Right lobe of liver (tissue), 6 donors: Measurements from ENCODE around the gene CRB3. TPM values are rescaled to one million over a fixed set of nuclear protein-coding genes. Genes with fewer than 3 reads are reported as not detected.

Source experiments
- ATAC-seq, 4 donors: fragments of 200-7000 bp; cut with Tn5 transposase; one replicate each; pipeline ENCODE4 v1.9.1; 2020; ENCODE audit warnings: mild to moderate bottlenecking in 4 of 4, moderate library complexity in 4 of 4
- DNase-seq, 3 donors: peaks; one replicate each; pipeline ENCODE4 v3.0.0-alpha.2; 2020
- H3K27ac ChIP-seq, 3 donors: fragments of 200-600 bp; one replicate each; pipeline ENCODE4 v1.8.0; 2022
- H3K27me3 ChIP-seq, 2 donors: fragments of 200-600 bp; one replicate each; pipeline ENCODE4 v1.8.0; 2022
- H3K36me3 ChIP-seq, 4 donors: fragments of 200-600 bp; sonication (generic) in 1 of 4; one replicate each; pipeline versions ENCODE4 v1.5.1 to v1.8.0; 2017 to 2022; ENCODE audit warnings: control low read depth in 1 of 4
- H3K4me1 ChIP-seq, 4 donors: fragments of 200-600 bp; sonication (generic) in 1 of 4; one replicate each; pipeline versions ENCODE4 v1.5.1 to v1.8.0; 2017 to 2022; ENCODE audit warnings: control low read depth in 1 of 4
- H3K4me3 ChIP-seq, 3 donors: fragments of 200-600 bp; one replicate each; pipeline ENCODE4 v1.8.0; 2022
- H3K9me3 ChIP-seq, 4 donors: fragments of 200-600 bp; sonication (generic) in 1 of 4; one replicate each; pipeline versions ENCODE4 v1.5.1 to v1.8.0; 2017 to 2022; ENCODE audit warnings: control low read depth in 1 of 4
- CTCF ChIP-seq, 4 donors: fragments of 200-600 bp in 3 of 4; fragments of 450-650 bp in 1 of 4; IDR thresholded peaks; one replicate each; pipeline versions ENCODE4 v1.5.1 to v1.8.0; 2016 to 2022; ENCODE audit warnings: antibody characterized with exemption in 4 of 4, mild to moderate bottlenecking in 2 of 4
- POLR2A ChIP-seq: fragments of 450-650 bp; IDR thresholded peaks from one replicate; pipeline ENCODE4 v1.6.1; 2017; ENCODE audit warnings: antibody characterized with exemption, mild to moderate bottlenecking
- WGBS: methylation state at CpG from one replicate; pipeline ENCODE4 v1.1.6; 2018; ENCODE audit warnings: low coverage, low lambda C conversion rate; ENCODE audit not compliant: insufficient coverage; ENCODE audit errors: missing lambda C conversion rate; 5-methylcytosine and 5-hydroxymethylcytosine counted together
- intact Hi-C, 2 donors: fragments of 100-400 bp; cut with DNase I; formaldehyde crosslinking; loops; one replicate each; pipeline versions ENCODE4 v1.11.2 to v1.14.1; 2022
- total RNA-seq, 6 experiments: library from RNA; depleted of rRNA in 2 of 6; stranded (reverse); fragments of >200 nt in 2 of 6; fragmentation: NEBNext Ultra II Directional in 3 of 6; extraction: Animal tissue kit (Norgen Biotek cat#: 25700) in 3 of 6; gene quantifications; one replicate each; pipeline versions ENCODE4 v1.1.0 to v1.2.4, GENCODE V29; 2016 to 2023
- donor health status: DM: no; HTN: yes; CAD: no.
- donor health status: DM: no; HTN: no; CAD: no.
- donor health status: DM: no; HTN: no; CAD: no.
- donor health status: DM: no; HTN: yes; CAD: no.
- donor health status: DM: no; HTN: yes; CAD: no.

The CRB3 gene
- total RNA-seq, 6 experiments from 2014 or later, result 20.6 to 56.1 (median 23.0) TPM

GRCh38 chr19:6481541-6482342, 17.7 kb downstream of the CRB3 start, which contains the start of gene DENND1C:
Gene DENND1C, minus strand, starts transcription at chr19:6481787. Its CDS starts 92 bp downstream, at chr19:6481695.
- peak within 1 kb of the TSS; percentile 22 to 32 (median 23) for H3K4me3 ChIP-seq
- DNase-seq, result peak in 2 of 3 donors; percentile 40 to 64
- H3K4me1 ChIP-seq, result no peaks in the 10 kb centered on the region
- WGBS, result 21% methylated on average over 16 of the region's 24 CpGs
- no peaks in the 10 kb centered on the region for H3K27me3 ChIP-seq
- ATAC-seq, result peak; percentile 42 to 64 (median 62)
- no peaks in the 10 kb centered on the region for H3K36me3 ChIP-seq
- peak within 1 kb of the TSS in 1 of 3 donors; percentile 49 for H3K27ac ChIP-seq
- peaks cover 0 to 2% (median 0%) of the 10 kb centered on the region in 4 donors for H3K9me3 ChIP-seq
- no peak for TF ChIP-seq POLR2A
- TF ChIP-seq CTCF (IDR thresholded peaks at IDR 0.05), result peak; percentile 35 to 48 (median 37)
- intact Hi-C loops, result no loop called here

- TF ChIP-seq POLR2A, result no peak
- TF ChIP-seq CTCF (IDR thresholded peaks at IDR 0.05), result no peak
- Histone ChIP-seq H3K27ac (no peak overlapping the region), H3K4me3 (no peak overlapping the region), H3K4me1 (no peaks in the 10 kb centered on the region), H3K27me3 (no peaks in the 10 kb centered on the region), H3K9me3 (peaks cover 0 to 2% (median 0%) of the 10 kb centered on the region in 4 donors), H3K36me3 (no peaks in the 10 kb centered on the region)
- WGBS, result 97% methylated on average over 3 of the region's 8 CpGs
- DNase-seq, result no peak
- no peak for ATAC-seq
- intact Hi-C loops, result no loop called here
These were observed 18.2 kb downstream of the CRB3 start for GRCh38 chr19:6482343-6482686.

GRCh38 chr19:6483235-6483634, 19.2 kb downstream of the CRB3 start:
- Histone ChIP-seq H3K4me3 (no peak overlapping the region), H3K27ac (no peak overlapping the region), H3K27me3 (no peaks in the 10 kb centered on the region), H3K4me1 (no peaks in the 10 kb centered on the region), H3K36me3 (no peaks in the 10 kb centered on the region), H3K9me3 (peaks cover 0 to 2% (median 0%) of the 10 kb centered on the region in 4 donors)
- TF ChIP-seq POLR2A (no peak), CTCF (IDR thresholded peaks at IDR 0.05) (no peak)
- 55% methylated on average over 1 of the region's 3 CpGs for WGBS
- DNase-seq (no peak), ATAC-seq (no peak)
- intact Hi-C loops, result no loop called here

GRCh38 chr19:6484230-6484629, 20.2 kb downstream of the CRB3 start:
- no peak overlapping the region for H3K27ac ChIP-seq
- 85% methylated on average over 7 of the region's 8 CpGs for WGBS
- no peak overlapping the region for H3K4me3 ChIP-seq
- intact Hi-C loops, result no loop called here
- H3K27me3 ChIP-seq, result no peaks in the 10 kb centered on the region
- ATAC-seq, result no peak
- H3K9me3 ChIP-seq, result peaks cover 0 to 2% (median 0%) of the 10 kb centered on the region in 4 donors
- H3K36me3 ChIP-seq, result no peaks in the 10 kb centered on the region
- TF ChIP-seq CTCF (IDR thresholded peaks at IDR 0.05) (no peak), POLR2A (no peak)
- no peaks in the 10 kb centered on the region for H3K4me1 ChIP-seq
- DNase-seq, result no peak
